A673 (cell line): ENCODE data around the gene TRIM25. TPM values are rescaled to one million over a fixed set of nuclear protein-coding genes. Genes with fewer than 3 reads are reported as not detected.

ENCODE experiments used
- BruUV-seq: library from RNA; stranded (reverse); fragments of 400-500 nt; replicated peaks from 2 replicates; lab custom pipeline; 2021; lab: Mats Ljungman, UMichigan
- CTCF ChIA-PET: fragments of 300-600 bp; sonication (Branson Sonifier 250); formaldehyde crosslinking; loops from one replicate; lab custom pipeline; 2022; ENCODE audit warnings: antibody characterized with exemption; lab: Charles Lee
- POLR2A ChIA-PET: fragments of 300-600 bp; sonication (Branson Sonifier 250); formaldehyde crosslinking; loops from one replicate; lab custom pipeline; 2022; ENCODE audit warnings: antibody characterized with exemption; ENCODE audit not compliant: low non-redundant PET; lab: Charles Lee
- DNase-seq: peaks from one replicate; pipeline ENCODE4 v3.0.0-alpha.2; 2015; ENCODE audit warnings: low spot score
- H3K27ac ChIP-seq: fragments of 200-600 bp; sonication (generic); 2 replicates; pipeline ENCODE4 v1.5.1; 2016; ENCODE audit warnings: mixed run types, low read depth, mild to moderate bottlenecking, mixed read lengths, antibody characterized with exemption, low read length; ENCODE audit not compliant: poor library complexity, severe bottlenecking
- H3K27me3 ChIP-seq: fragments of 200-600 bp; sonication (generic); replicated peaks from 2 replicates; pipeline ENCODE4 v1.6.1; 2017; ENCODE audit warnings: mixed run types, low read depth, mild to moderate bottlenecking, mixed read lengths, antibody characterized with exemption, low read length; ENCODE audit not compliant: insufficient read depth, poor library complexity
- H3K36me3 ChIP-seq: fragments of 200-600 bp; sonication (generic); 2 replicates; pipeline ENCODE4 v1.6.1; 2016; ENCODE audit warnings: mixed run types, mild to moderate bottlenecking, mixed read lengths, antibody characterized with exemption, low read length; ENCODE audit not compliant: insufficient read depth, poor library complexity, severe bottlenecking
- H3K4me1 ChIP-seq: fragments of 200-600 bp; sonication (generic); 2 replicates; pipeline ENCODE4 v1.6.1; 2017; ENCODE audit warnings: mixed run types, mild to moderate bottlenecking, mixed read lengths, antibody characterized with exemption, low read length; ENCODE audit not compliant: insufficient read depth, poor library complexity, severe bottlenecking
- H3K4me3 ChIP-seq: fragments of 200-600 bp; sonication (generic); 2 replicates; pipeline ENCODE4 v1.5.1; 2016; ENCODE audit warnings: low read depth, mixed run types, mild to moderate bottlenecking, mixed read lengths, low read length; ENCODE audit not compliant: poor library complexity, severe bottlenecking
- H3K9me3 ChIP-seq: fragments of 200-600 bp; sonication (generic); 2 replicates; pipeline ENCODE4 v1.6.1; 2016; ENCODE audit warnings: mixed run types, low read depth, mild to moderate bottlenecking, mixed read lengths, antibody characterized with exemption, low read length; ENCODE audit not compliant: poor library complexity, severe bottlenecking
- CTCF ChIP-seq: fragments of 300-800, 200-600 bp; sonication (generic); conservative IDR thresholded peaks from 2 replicates; pipeline ENCODE4 v1.5.1; 2017; ENCODE audit warnings: low read depth, mild to moderate bottlenecking, antibody characterized with exemption, low read length, moderate library complexity, mixed read lengths
- EZH2 ChIP-seq: fragments of 200-600 bp; sonication (generic); IDR thresholded peaks from 2 replicates; pipeline ENCODE4 v1.6.1; 2017; ENCODE audit warnings: borderline replicate concordance, low read depth, mild to moderate bottlenecking, mixed read lengths, antibody characterized with exemption, low read length; ENCODE audit not compliant: poor library complexity, severe bottlenecking
- intact Hi-C: fragments of 100-400 bp; cut with micrococcal nuclease; formaldehyde crosslinking; loops from one replicate; pipeline ENCODE4 v1.10.0; 2022; ENCODE audit not compliant: unreplicated experiment
- total RNA-seq: library from RNA; stranded (reverse); gene quantifications from 2 replicates; pipeline ENCODE4 v1.2.3, GENCODE V29; 2021

Gene TRIM25
- total RNA-seq, 1 experiment from 2014 or later: 58.0 TPM

- Histone ChIP-seq H3K27ac (peak overlapping the region; percentile 78), H3K9me3 (peaks cover 8% of the 10 kb centered on the region), H3K27me3 (no peaks in the 10 kb centered on the region), H3K4me1 (peaks cover 4% of the 10 kb centered on the region), H3K36me3 (peaks cover under 1% of the 10 kb centered on the region), H3K4me3 (peak overlapping the region; percentile 73)
- no peak for TF ChIP-seq CTCF
- TF ChIP-seq EZH2: no peak
- ChIA-PET CTCF (interaction anchor here (1.0 kb wide), 1 partner anchor 10 kb away, joined by 3 read pairs; no protein-coding TSS in a partner anchor), POLR2A (interaction anchor here (0.6 kb wide), 3 partner anchors 23 to 1329 kb away, joined by 3 to 6 read pairs (median 5); no protein-coding TSS in a partner anchor)
- intact Hi-C loops: no loop called here
- TSS peak; percentile 30 for BruUV-seq
- DNase-seq: no peak
Measured at GRCh38 chr17:56913353-56913866, 439 bp downstream of the TRIM25 start.

- no TSS peak for BruUV-seq
- POLR2A ChIA-PET: interaction anchor here (0.6 kb wide), 1 partner anchor 116 kb away, joined by 3 read pairs; no protein-coding TSS in a partner anchor
- Histone ChIP-seq H3K9me3 (peaks cover 7% of the 10 kb centered on the region), H3K36me3 (peaks cover 5% of the 10 kb centered on the region), H3K27me3 (no peaks in the 10 kb centered on the region), H3K4me1 (peaks cover 4% of the 10 kb centered on the region), H3K27ac (no peak overlapping the region), H3K4me3 (peak overlapping the region; percentile 73)
- intact Hi-C loops: no loop called here
- CTCF ChIA-PET: no interaction called here
- DNase-seq: no peak
- TF ChIP-seq EZH2 (no peak), CTCF (no peak)
Measured at GRCh38 chr17:56913000-56913311, 893 bp downstream of the TRIM25 start.

- CTCF ChIA-PET: no interaction called here
- intact Hi-C loops: no loop called here
- Histone ChIP-seq H3K4me3 (peak overlapping the region; percentile 73), H3K36me3 (peaks cover 10% of the 10 kb centered on the region), H3K27me3 (no peaks in the 10 kb centered on the region), H3K9me3 (peaks cover under 1% of the 10 kb centered on the region), H3K4me1 (peaks cover 4% of the 10 kb centered on the region), H3K27ac (no peak overlapping the region)
- DNase-seq: no peak
- TF ChIP-seq EZH2 (no peak), CTCF (no peak)
- no TSS peak for BruUV-seq
- POLR2A ChIA-PET: interaction anchor here (0.6 kb wide), 1 partner anchor 116 kb away, joined by 3 read pairs; no protein-coding TSS in a partner anchor
Measured at GRCh38 chr17:56912105-56912999, 1.5 kb downstream of the TRIM25 start.
